ENCODE data around the gene BMP4.
A peak's percentile ranks its signal among the peaks of the same experiment; 100 is the strongest.

Gene BMP4

DNA sequence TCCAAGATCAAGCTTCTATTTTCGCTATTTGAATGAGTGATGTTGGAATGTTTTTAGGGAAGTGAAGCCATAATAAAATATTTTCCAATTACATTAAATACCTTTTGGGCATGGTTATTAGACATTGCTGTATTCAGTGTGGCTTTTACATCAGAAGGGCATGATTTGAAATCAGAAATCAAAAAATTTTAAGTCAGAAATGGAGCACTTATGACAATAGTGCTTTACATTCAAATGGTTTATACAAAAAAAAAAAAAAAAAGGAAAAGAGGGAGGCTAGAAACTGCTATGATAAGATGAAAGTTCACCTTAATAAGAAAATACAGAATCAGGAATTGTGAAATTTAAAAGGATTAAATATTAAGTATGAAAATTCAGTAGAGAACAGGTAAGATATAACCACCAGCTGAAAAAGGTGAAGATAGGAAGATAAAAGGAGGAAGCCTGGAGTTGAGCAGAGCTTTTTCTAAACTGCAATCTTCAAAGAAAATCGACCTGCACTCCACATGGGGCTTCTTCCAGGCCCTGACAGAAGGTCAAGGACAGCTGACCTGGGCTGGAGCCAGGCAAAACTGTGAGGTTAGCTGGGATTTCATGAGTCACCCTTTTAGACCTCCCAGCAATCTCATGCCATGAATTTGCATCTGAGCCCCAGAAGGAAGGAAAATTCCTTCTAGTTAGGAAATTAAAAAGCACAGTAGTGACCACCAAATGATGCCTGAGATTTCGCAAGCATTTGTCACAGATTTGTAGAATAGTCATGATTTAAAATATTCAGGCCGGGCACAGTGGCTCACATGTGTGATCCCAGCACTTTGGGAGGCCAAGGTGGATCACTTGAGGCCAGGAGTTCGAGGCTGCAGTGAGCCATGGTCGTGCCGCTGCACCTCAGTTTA lies 23.4 kb upstream of the BMP4 start:
- TF ChIP-seq, protein P1, sequence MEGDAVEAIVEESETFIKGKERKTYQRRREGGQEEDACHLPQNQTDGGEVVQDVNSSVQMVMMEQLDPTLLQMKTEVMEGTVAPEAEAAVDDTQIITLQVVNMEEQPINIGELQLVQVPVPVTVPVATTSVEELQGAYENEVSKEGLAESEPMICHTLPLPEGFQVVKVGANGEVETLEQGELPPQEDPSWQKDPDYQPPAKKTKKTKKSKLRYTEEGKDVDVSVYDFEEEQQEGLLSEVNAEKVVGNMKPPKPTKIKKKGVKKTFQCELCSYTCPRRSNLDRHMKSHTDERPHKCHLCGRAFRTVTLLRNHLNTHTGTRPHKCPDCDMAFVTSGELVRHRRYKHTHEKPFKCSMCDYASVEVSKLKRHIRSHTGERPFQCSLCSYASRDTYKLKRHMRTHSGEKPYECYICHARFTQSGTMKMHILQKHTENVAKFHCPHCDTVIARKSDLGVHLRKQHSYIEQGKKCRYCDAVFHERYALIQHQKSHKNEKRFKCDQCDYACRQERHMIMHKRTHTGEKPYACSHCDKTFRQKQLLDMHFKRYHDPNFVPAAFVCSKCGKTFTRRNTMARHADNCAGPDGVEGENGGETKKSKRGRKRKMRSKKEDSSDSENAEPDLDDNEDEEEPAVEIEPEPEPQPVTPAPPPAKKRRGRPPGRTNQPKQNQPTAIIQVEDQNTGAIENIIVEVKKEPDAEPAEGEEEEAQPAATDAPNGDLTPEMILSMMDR (conservative IDR thresholded peaks at IDR 0.05; ENCODE audit: control insufficient read depth, insufficient read depth, low read depth, low read length), result no peak
- DNase-seq (ENCODE audit: low read depth), result peak; percentile 82
- no peak overlapping the region for H3K4me3 ChIP-seq (ENCODE audit: control insufficient read depth, low read depth, low read length)

- DNase-seq (ENCODE audit: low read depth), result no peak
- TF ChIP-seq, protein P1 (conservative IDR thresholded peaks at IDR 0.05; ENCODE audit: control insufficient read depth, insufficient read depth, low read depth, low read length), result no peak
Observed at GRCh38 chr14:53979113-53979681, 22.6 kb upstream of the BMP4 start.

GRCh38 chr14:53978194-53978593 lies 21.6 kb upstream of the BMP4 start:
- TF ChIP-seq, protein P1 (conservative IDR thresholded peaks at IDR 0.05; ENCODE audit: control insufficient read depth, insufficient read depth, low read depth, low read length), result no peak
- no peak overlapping the region for H3K4me3 ChIP-seq (ENCODE audit: control insufficient read depth, low read depth, low read length)
- no peak for DNase-seq (ENCODE audit: low read depth)

More at GRCh38 chr14:53979113-53979681, 22.6 kb upstream of the BMP4 start:
- H3K4me3 ChIP-seq (ENCODE audit: control insufficient read depth, low read depth, low read length), result no peak overlapping the region

DNA sequence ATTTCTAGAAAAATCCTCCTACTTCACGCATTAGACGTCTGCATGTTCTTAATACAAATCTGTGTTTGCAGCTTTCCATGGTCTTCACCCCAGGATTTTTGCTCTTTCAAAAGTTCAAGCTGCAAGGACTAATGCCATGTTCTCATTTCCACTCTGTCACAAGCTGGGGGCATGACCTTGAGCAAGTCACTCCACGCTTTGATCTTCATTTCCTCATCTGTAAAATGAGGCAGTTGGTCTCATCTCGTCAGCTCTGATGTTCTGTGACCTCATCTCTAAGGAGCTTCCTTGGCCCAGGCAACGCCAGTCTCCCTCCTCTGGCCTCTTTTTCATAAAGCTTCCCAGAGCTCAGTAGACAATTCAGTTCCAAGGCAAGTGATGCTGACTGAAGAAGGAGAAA lies 18.8 kb upstream of the BMP4 start:
- TF ChIP-seq, protein P1 (conservative IDR thresholded peaks at IDR 0.05; ENCODE audit: control insufficient read depth, insufficient read depth, low read depth, low read length), result no peak

GRCh38 chr14:53971521-53971920 lies 14.9 kb upstream of the BMP4 start:
- DNase-seq (ENCODE audit: low read depth), result no peak
- no peak overlapping the region for H3K4me3 ChIP-seq (ENCODE audit: control insufficient read depth, low read depth, low read length)
- TF ChIP-seq, protein P1 (conservative IDR thresholded peaks at IDR 0.05; ENCODE audit: control insufficient read depth, insufficient read depth, low read depth, low read length), result no peak

More for the DNA sequence above, 18.8 kb upstream of the BMP4 start:
- no peak for DNase-seq (ENCODE audit: low read depth)
- no peak overlapping the region for H3K4me3 ChIP-seq (ENCODE audit: control insufficient read depth, low read depth, low read length)

DNA sequence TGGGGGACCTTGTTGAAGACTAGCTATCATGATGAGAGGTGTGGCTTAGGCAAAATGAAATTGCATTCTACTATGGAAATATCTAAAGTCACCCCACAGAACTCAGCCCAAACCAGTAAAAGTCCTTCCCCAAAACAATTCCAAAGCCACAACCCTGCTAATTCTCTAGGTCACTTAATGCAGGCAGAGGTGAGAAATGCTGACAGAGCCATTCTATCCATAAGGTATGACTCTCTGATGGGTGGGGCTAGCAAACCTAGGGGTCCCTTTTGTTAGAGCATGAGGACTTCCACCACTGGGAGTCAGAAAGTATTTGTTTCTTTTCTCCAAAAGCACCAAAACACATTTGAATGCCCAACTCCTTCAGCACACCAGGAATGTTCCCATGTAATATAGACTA lies 12.7 kb upstream of the BMP4 start:
- TF ChIP-seq, protein P1 (conservative IDR thresholded peaks at IDR 0.05; ENCODE audit: control insufficient read depth, insufficient read depth, low read depth, low read length), result no peak
- H3K4me3 ChIP-seq (ENCODE audit: control insufficient read depth, low read depth, low read length), result no peak overlapping the region
- DNase-seq (ENCODE audit: low read depth), result no peak

Data from fibroblast of mammary gland (primary cell).